Measurements from ENCODE around the gene TSPEAR.

- TF ChIP-seq POLR2A (IDR thresholded peaks at IDR 0.05) (no peak), CTCF (IDR thresholded peaks at IDR 0.05 in 8 of 11, conservative IDR thresholded peaks at IDR 0.05 in 3 of 11) (peak in 5 of 11 experiments; percentile 19 to 34 (median 26))
Observed at GRCh38 chr21:44618504-44618903, 92.9 kb downstream of the TSPEAR start.

Data from spleen (tissue), 7 donors.